ENCODE results near the gene APLP1. TPM values are rescaled to one million over a fixed set of nuclear protein-coding genes. Genes with fewer than 3 reads are reported as not detected.
"Not testable (repeated sequence)": the region's sequence is repeated elsewhere in the genome, so short reads cannot be mapped to it uniquely, and the experiment has no call there.

Gene APLP1
- polyA plus RNA-seq, 1 donor = 25.0 TPM

DNA sequence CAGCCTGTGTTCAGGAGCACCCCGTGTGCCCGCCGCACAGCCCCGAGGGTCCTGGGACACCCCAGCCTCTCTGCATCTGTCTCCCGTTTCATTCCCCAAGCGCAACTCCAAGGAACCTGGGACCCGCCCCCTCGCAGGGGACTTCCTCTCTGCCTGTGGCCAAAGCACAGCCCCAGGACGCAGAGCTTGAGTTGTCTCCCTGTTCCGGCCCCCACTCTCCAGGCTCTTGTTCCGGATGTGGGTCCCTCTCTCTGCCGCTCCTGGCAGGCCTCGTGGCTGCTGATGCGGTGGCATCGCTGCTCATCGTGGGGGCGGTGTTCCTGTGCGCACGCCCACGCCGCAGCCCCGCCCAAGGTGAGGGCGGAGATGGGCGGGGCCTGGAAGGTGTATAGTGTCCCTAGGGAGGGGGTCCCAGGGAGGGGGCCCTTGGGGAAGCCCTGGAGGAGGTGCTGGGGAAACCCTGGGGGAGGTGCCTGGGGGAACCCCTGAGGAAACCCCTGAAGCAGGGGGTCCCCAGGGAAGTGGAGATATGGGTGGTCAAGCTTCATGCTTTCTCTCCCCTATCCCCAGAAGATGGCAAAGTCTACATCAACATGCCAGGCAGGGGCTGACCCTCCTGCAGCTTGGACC lies 35.3 kb downstream of the APLP1 start:
- peak; percentile 62 for DNase-seq

DNA sequence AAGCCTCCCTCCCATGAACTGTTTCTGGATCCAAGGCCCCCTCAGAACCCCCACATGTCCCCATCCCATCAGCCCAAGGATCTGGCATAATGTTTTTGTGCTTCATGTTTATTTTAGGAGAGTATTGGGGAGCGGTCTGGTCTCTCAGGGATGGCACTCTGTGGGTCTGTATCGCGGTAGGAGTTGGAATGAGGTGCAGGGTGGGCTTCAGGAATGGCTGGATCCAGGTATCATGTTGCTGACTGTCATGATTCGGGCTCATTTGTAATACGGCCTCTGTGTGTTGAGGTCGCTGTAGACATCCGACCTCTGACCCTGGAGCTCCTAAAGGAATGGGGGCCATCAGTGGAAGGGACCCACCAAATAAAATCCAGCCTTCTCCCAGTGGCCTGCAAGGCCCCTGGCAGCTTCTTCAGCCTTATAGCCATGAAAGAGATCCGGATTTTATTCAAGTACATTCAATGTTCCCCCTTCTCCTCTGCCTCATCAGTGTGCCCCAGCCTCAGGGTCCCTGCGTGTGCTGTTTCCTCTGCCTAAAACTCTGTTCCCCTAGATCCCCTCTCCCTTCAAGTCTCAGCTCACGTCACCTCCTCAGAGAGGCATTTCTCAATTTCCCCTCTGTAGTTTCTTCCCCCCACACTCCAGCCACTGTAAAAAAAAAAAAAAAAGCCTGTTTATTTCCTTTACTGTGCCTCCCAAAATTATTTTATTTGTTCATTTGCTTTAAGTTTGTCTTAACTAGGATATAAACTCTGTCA lies 36.1 kb downstream of the APLP1 start:
- DNase-seq = no peak

- no peak for DNase-seq
These were observed 36.9 kb downstream of the APLP1 start for GRCh38 chr19:35905178-35905727.

- DNase-seq = no peak
These were observed 39.0 kb downstream of the APLP1 start for GRCh38 chr19:35907377-35907745.

GRCh38 chr19:35908010-35908441 lies 39.7 kb downstream of the APLP1 start, which contains the start of gene TYROBP:
Gene TYROBP (minus strand): TSS chr19:35908295. CDS start chr19:35908228, 67 bp downstream.
- DNase-seq = no peak

- no peak for DNase-seq
These were observed 40.8 kb downstream of the APLP1 start for GRCh38 chr19:35908973-35909683.

DNA sequence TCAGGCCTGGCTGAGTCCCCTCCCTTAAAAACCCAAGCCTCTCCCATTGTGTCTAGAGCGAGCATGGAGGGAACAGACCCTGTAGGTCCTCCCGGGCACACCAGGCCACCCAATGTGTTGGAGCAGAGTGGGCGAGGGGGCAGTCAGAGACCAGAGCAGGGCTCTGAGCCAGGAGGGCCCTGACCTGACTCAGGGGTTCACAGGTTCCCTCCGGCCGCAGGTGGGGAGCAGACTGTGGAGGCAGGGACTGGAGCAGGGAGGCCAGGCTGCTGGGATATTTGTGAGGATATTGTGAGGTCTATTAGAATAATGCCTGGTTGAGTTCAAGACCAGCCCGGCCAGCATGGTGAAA lies 41.3 kb downstream of the APLP1 start:
- DNase-seq = no peak

DNA sequence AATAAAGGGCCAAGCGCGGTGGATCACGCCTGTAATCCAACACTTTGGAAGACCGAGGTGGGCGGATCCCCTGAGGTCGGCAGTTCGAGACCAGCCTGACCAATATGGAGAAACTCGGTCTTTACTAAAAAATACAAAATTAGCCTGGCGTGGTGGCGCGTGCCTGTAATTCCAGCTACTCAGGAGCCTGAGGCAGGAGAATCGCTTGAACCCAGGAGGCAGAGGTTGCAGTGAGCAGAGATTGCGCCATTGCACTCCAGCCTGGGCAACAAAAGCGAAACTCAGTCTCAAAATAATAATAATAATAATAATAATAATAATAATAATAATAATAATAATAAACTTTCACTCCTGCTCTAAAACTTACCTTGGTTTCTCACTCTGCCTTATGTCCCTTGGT lies 42.0 kb downstream of the APLP1 start:
- DNase-seq = not testable (repeated sequence)

DNA sequence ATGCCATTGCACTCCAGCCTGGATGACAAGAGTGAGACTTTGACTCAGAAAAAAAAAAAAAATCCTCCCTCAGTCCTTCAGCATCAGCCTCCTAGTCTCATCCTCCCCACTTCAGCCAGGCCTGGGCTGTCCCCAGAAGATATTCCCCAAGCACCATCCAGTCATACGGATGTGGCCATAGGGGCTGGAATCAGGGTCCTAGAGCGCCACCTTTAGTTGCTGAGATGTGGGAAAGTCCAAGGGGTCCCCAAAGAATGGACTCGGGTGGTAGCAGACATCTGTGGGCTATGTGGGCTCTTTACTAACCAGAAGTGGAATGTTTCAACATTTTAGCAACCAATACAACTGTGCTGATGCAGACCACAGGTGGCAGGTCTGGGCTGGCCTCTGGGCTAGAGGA lies 42.8 kb downstream of the APLP1 start:
- no peak for DNase-seq

GRCh38 chr19:35911790-35912189 lies 43.4 kb downstream of the APLP1 start:
- no peak for DNase-seq

GRCh38 chr19:35913589-35913988 lies 45.2 kb downstream of the APLP1 start:
- DNase-seq = no peak

DNA sequence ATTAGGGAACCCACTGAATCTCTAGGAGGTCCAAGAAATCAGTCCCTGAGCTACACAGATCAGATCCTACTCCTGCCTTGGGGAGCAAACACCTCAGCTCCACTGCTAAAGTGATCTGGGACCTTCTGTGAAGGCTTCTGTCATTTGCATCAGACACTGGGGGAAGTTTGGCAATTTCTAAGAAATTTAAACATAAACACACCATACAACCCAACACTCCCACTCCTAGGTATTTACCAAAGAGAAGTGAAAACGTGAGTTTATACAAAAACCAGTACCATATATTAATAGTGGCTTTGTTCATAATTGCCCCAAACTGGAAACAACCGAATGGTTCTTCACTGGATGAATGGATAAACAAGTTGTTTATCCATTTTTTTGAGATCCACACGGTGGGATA lies 47.1 kb downstream of the APLP1 start:
- DNase-seq = no peak

GRCh38 chr19:35919306-35919705 lies 50.9 kb downstream of the APLP1 start:
- no peak for DNase-seq

DNA sequence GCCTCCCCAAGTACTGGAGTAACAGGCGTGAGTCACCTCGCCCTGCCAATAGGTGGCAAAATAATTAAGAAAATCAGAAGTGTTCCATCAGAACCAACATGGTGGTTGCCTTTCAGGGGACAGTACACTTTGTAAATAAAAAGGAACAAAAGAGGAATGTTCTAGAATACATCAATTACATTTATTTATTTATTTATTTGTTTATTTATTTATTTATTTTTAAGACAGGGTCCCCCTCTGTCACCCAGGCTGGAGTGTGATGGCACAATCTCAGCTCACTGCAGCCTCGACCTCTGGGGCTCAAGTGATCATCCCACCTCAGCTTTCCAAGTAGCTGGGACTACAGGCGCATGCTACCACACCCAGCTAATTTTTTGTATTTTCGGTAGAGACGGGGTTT lies 52.6 kb downstream of the APLP1 start:
- no peak for DNase-seq

DNA sequence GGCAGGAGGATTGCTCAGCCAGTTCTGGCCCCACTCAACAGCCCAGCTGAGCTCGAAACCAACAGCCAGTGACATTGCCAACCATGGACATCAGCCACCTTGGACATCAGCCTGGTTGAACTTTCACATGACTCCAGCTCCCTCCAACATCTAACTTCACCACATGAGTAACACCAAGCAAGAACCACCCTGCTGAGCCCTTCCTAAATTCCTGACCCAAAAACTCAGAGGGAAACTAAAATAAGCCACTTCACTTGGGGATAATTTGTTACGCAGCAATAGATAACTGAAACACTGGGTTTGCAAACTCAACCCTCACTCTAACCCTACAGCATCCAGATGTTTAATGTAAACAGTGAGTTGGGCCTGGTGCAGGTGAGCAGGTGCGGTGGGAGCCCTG lies 57.1 kb downstream of the APLP1 start:
- DNase-seq = no peak

DNA sequence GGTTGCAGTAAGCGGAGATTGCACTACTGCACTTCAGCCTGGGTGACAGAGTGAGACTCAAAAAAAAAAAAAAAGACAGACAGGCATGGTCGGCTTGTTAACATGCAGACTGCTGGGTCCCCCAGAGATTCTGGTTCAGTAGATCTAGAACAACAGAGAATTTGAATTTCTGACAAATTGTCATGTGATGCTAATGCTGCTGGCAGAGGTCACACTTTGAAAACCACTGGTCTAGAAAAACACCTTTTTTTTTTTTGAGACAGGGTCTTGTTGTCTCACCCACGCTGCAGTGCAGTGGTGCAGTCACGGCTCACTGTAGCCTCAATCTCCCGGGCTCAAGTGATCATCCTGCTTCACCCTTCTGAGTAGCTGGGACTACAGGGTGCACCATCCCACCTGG lies 60.1 kb downstream of the APLP1 start:
- no peak for DNase-seq

Other genes with a start within 250 kb of the APLP1 start
- gene RBM42, start 239.5 kb upstream of the APLP1 start, polyA plus RNA-seq (ENCODE audit: insufficient read length) = 50.8 TPM
- gene ETV2, start 226.8 kb upstream of the APLP1 start, polyA plus RNA-seq (ENCODE audit: insufficient read length) = 0.60 TPM
- 300 TPM for gene COX6B1, start 220.3 kb upstream of the APLP1 start, polyA plus RNA-seq (ENCODE audit: insufficient read length)
- 13.1 TPM for gene UPK1A, start 202.1 kb upstream of the APLP1 start, polyA plus RNA-seq (ENCODE audit: insufficient read length)
- 0.32 TPM for gene ZBTB32, start 164.0 kb upstream of the APLP1 start, polyA plus RNA-seq (ENCODE audit: insufficient read length)
- 34.5 TPM for gene KMT2B, start 150.6 kb upstream of the APLP1 start, polyA plus RNA-seq (ENCODE audit: insufficient read length)
- 4.9 TPM for gene IGFLR1, start 126.1 kb upstream of the APLP1 start, polyA plus RNA-seq (ENCODE audit: insufficient read length)
- 19.0 TPM for gene U2AF1L4, start 123.2 kb upstream of the APLP1 start, polyA plus RNA-seq (ENCODE audit: insufficient read length)
- gene PSENEN, start 122.9 kb upstream of the APLP1 start, polyA plus RNA-seq (ENCODE audit: insufficient read length) = 54.4 TPM
- gene LIN37, start 120.0 kb upstream of the APLP1 start, polyA plus RNA-seq (ENCODE audit: insufficient read length) = 8.8 TPM
- gene HSPB6, start 111.5 kb upstream of the APLP1 start, polyA plus RNA-seq (ENCODE audit: insufficient read length) = 19.7 TPM
- 26.5 TPM for gene PROSER3, start 110.4 kb upstream of the APLP1 start, polyA plus RNA-seq (ENCODE audit: insufficient read length)
- 27.3 TPM for gene ARHGAP33, start 93.0 kb upstream of the APLP1 start, polyA plus RNA-seq (ENCODE audit: insufficient read length)
- gene PRODH2, start 55.7 kb upstream of the APLP1 start, polyA plus RNA-seq (ENCODE audit: insufficient read length) = 39.3 TPM
- gene NPHS1, start 16.1 kb upstream of the APLP1 start, polyA plus RNA-seq (ENCODE audit: insufficient read length) = 123 TPM
- gene KIRREL2, start 11.7 kb upstream of the APLP1 start, polyA plus RNA-seq (ENCODE audit: insufficient read length) = 9.0 TPM
- gene NFKBID, start 32.0 kb downstream of the APLP1 start, polyA plus RNA-seq (ENCODE audit: insufficient read length) = 4.4 TPM
- 1.1 TPM for gene HCST, start 34.0 kb downstream of the APLP1 start, polyA plus RNA-seq (ENCODE audit: insufficient read length)
- gene TYROBP, start 39.7 kb downstream of the APLP1 start, polyA plus RNA-seq (ENCODE audit: insufficient read length) = 7.4 TPM
- 10.2 TPM for gene LRFN3, start 67.8 kb downstream of the APLP1 start, polyA plus RNA-seq (ENCODE audit: insufficient read length)
- gene SDHAF1, start 126.6 kb downstream of the APLP1 start, polyA plus RNA-seq (ENCODE audit: insufficient read length) = 9.4 TPM
- 14.0 TPM for gene SYNE4, start 140.2 kb downstream of the APLP1 start, polyA plus RNA-seq (ENCODE audit: insufficient read length)
- gene ALKBH6, start 145.6 kb downstream of the APLP1 start, polyA plus RNA-seq (ENCODE audit: insufficient read length) = 15.3 TPM
- gene CLIP3, start 164.3 kb downstream of the APLP1 start, polyA plus RNA-seq (ENCODE audit: insufficient read length) = 55.9 TPM
- 9.2 TPM for gene THAP8, start 185.7 kb downstream of the APLP1 start, polyA plus RNA-seq (ENCODE audit: insufficient read length)
- 7.8 TPM for gene WDR62, start 186.3 kb downstream of the APLP1 start, polyA plus RNA-seq (ENCODE audit: insufficient read length)
- gene OVOL3, start 242.6 kb downstream of the APLP1 start, polyA plus RNA-seq (ENCODE audit: insufficient read length) = not detected
- 42.6 TPM for gene POLR2I, start 246.3 kb downstream of the APLP1 start, polyA plus RNA-seq (ENCODE audit: insufficient read length)
- 110 TPM for gene TBCB, start 246.9 kb downstream of the APLP1 start, polyA plus RNA-seq (ENCODE audit: insufficient read length)

All from left kidney (tissue), 2 donors.